VCaP (cell line): ENCODE data around the gene ADSS1.
"Not testable (repeated sequence)": the region's sequence is repeated elsewhere in the genome, so short reads cannot be mapped to it uniquely, and the experiment has no call there.

Experiments used
- H3K27ac ChIP-seq: fragments of 450-650 bp; 2 replicates; pipeline ENCODE4 v1.5.1; 2017
- CTCF ChIP-seq: fragments of 450-650 bp; conservative IDR thresholded peaks from 2 replicates; pipeline ENCODE4 v1.5.1; 2017; ENCODE audit warnings: mild to moderate bottlenecking, moderate library complexity

The ADSS1 gene

GRCh38 chr14:104722938-104723650 is 935 bp upstream of the ADSS1 start:
- no peak for TF ChIP-seq CTCF
- H3K27ac ChIP-seq: peak overlapping the region; percentile 59; the same call in 1 of the 2 replicates

GRCh38 chr14:104724407-104724980 is 465 bp downstream of the ADSS1 start:
- TF ChIP-seq CTCF: no peak

GRCh38 chr14:104724981-104725771 is 1.1 kb downstream of the ADSS1 start:
- H3K27ac ChIP-seq: no peak overlapping the region

More at GRCh38 chr14:104724407-104724980, 465 bp downstream of the ADSS1 start:
- peak overlapping the region; percentile 59; the same call in 1 of the 2 replicates for H3K27ac ChIP-seq

GRCh38 chr14:104725772-104726548 is 1.9 kb downstream of the ADSS1 start:
- TF ChIP-seq CTCF: no peak
- no peak overlapping the region for H3K27ac ChIP-seq

More at GRCh38 chr14:104724981-104725771, 1.1 kb downstream of the ADSS1 start:
- TF ChIP-seq CTCF: no peak

GRCh38 chr14:104726600-104727451 is 2.8 kb downstream of the ADSS1 start:
- TF ChIP-seq CTCF: no peak

GRCh38 chr14:104728631-104729030 is 4.6 kb downstream of the ADSS1 start:
- no peak overlapping the region for H3K27ac ChIP-seq
- no peak for TF ChIP-seq CTCF

More at GRCh38 chr14:104726600-104727451, 2.8 kb downstream of the ADSS1 start:
- no peak overlapping the region for H3K27ac ChIP-seq

- H3K27ac ChIP-seq: not testable (repeated sequence)
Observed at GRCh38 chr14:104729176-104729834, 5.3 kb downstream of the ADSS1 start.
